GM18517 (cell line): ENCODE data around the gene AGPS.

Experiments
- ATAC-seq: cut with Tn5 transposase; IDR thresholded peaks from one replicate; pipeline ENCODE4 v1.9.1; 2021; ENCODE audit warnings: mild to moderate bottlenecking, moderate library complexity; ENCODE audit not compliant: unreplicated experiment

Gene AGPS

DNA sequence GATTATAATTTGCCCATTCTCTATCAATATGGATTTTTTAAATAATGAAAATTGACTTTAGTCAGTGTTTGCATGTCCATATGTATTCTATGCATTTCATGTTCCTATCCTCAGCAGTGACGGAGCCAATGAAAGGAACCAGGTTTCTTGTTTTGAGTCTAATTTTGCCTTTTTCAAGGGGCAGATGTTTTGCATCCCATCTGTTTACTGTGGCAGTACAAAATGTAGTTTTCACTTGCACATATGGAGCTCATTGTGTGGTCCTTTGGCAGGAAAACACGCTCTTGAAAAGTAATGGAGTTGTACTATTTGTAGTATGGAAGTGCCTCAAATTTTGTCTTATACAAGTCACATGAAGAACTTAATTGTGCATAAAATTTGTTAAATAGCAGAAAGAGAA is 127.8 kb downstream of the AGPS start:
- no peak for ATAC-seq

GRCh38 chr2:177523781-177524180 is 131.2 kb downstream of the AGPS start:
- ATAC-seq, result no peak

- no peak for ATAC-seq
These were observed 132.9 kb downstream of the AGPS start for GRCh38 chr2:177525351-177525924.

GRCh38 chr2:177528351-177528933 is 135.9 kb downstream of the AGPS start:
- no peak for ATAC-seq

DNA sequence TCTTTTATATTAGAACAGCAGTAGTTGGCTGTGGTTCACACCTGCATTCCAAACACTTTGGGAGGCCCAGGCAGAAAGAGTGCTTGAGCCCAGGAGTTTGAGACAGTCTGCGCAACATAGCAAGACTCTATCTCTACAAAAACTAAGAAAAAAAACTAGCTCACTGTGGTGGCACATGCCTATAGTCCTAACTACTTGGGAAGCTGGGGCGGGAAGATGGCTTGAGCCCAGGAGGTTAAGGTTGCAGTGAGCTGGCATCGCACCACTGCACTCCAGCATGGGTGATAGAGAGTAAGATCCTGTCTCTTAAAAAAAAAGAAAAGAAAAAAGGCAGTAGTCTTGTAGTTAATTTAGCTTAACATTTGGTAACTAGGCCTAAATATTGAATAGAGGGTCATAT is 136.6 kb downstream of the AGPS start:
- ATAC-seq, result no peak

GRCh38 chr2:177530561-177530960 is 138.0 kb downstream of the AGPS start:
- ATAC-seq, result no peak

DNA sequence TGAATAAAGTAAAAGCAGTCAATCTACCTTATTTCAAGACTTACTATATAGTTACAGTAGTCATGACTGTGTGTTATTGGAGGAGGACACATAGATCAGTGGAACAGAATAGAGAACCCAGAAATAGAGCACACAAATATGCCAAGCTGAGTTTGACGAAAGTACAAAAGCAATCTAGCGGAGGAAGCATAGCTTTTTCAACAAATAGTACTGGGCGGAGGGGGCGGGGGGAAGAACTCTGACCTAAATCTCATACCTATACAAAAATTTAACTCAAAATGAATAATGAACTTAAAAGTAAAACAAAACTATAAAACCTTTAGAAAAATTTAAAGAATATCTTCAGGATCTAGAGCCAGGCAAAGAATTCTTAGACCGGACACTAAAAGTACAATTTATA is 139.1 kb downstream of the AGPS start:
- ATAC-seq, result no peak

DNA sequence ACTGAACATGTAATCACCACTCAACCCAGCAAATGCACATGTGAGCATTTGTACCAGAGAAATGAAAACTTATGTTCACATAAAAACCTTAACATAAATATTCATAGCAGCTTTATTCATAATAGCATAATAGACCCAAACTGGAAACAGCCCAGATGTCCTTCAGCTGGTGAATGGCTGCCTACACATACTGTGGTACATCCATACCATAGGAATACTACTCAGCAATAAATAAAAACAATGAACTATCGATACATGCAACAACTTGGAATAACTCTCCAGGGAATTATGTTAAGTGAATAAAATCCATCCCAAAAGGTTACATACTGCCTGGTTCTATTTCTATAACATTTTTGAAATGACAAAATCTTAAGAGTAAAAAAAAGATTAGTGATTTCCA is 140.0 kb downstream of the AGPS start:
- ATAC-seq, result no peak

- no peak for ATAC-seq
These were observed 140.7 kb downstream of the AGPS start for GRCh38 chr2:177533253-177533652.

GRCh38 chr2:177535000-177535399 is 142.4 kb downstream of the AGPS start:
- no peak for ATAC-seq

GRCh38 chr2:177535958-177536504 is 143.5 kb downstream of the AGPS start:
- no peak for ATAC-seq

GRCh38 chr2:177537213-177537612 is 144.6 kb downstream of the AGPS start:
- no peak for ATAC-seq

- no peak for ATAC-seq
These were observed 145.1 kb downstream of the AGPS start for GRCh38 chr2:177537636-177538035.

- no peak for ATAC-seq
These were observed 145.8 kb downstream of the AGPS start for GRCh38 chr2:177538323-177538722.

GRCh38 chr2:177540283-177540682 is 147.7 kb downstream of the AGPS start:
- no peak for ATAC-seq

DNA sequence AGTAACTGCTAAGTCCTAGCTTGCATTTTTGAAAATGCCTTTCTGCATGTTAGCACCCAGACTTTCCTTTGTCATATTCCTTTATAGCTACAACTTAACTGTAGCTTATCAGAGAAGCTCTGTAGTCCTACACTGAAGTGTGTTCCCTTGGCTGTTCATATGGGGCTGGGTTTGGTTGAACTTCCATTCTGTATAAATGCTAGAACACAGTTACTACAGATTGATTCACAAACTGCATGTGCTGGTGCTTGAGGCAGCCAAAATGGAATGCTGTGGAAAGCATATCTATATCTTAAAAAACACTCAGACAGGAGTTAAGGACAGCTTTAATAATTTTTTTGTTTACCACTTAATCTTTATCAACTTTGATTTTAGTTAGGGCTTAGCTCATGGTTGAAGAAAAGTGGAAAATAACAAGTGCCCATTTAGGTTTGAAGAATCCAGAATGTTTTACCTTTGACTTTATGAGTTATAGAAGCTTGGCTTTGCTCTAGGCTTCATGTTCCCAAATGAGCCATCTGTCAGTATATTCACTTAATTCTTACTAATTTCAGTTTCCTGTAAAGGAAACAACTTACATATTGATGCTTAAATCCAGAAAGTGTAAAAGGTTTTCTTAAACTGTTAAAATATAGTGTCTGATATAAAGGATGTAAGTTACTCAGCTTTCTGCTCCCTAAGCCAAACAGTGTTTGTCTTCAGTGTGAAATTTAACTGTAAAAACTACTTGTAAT is 148.9 kb downstream of the AGPS start:
- ATAC-seq, result no peak

DNA sequence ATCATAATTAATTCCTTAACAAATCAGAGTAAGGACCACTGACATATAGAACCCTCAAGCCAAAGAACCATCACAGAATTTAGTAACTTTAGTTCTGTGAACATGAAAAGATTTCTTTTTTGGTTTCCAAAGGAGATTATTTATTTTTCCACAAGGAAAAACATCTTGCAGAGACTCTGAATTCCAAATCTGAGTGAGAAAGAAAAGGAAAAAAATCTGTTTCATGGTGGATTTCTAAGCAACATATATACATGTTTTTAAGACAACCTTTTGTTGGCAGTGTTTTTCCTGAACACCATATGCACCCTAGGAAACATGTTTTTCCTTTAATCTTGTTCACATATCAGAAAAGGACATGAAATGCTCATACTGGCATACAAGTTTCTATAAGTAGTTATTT is 149.8 kb downstream of the AGPS start:
- ATAC-seq, result no peak

DNA sequence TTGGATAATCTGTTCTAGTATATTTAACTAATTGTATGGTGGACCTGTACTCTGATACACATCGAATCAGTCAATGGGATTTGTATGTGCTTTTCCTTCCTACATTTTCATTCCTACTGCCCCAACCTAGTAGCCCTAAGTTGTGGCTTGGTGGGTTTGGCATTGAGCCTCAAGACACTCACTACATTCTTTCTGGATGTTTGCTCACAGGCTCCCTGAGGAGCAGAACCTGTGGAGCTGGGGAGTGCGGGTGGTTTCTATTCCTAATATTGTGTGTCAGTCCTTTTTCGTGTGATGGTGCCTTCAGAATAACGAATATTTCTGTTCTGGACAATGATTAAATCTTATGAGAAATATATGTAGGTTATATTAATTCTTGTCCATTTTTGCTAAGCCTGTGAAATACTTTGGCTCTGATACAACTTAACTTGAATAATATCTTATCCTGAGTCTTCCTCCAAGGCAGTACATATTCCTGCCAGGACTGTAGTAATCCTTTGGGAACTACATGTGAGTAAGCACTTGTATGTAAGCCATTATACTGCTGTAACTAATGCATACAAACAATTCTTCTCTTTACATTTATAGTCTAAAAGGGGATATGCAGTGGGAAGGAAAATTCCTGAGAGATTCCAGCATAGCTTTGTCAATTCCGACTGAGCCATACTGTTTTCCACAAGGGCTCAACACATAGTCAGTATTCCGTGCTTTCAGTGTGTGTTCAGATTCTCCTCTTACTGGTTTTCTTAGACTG is 150.6 kb downstream of the AGPS start:
- no peak for ATAC-seq

DNA sequence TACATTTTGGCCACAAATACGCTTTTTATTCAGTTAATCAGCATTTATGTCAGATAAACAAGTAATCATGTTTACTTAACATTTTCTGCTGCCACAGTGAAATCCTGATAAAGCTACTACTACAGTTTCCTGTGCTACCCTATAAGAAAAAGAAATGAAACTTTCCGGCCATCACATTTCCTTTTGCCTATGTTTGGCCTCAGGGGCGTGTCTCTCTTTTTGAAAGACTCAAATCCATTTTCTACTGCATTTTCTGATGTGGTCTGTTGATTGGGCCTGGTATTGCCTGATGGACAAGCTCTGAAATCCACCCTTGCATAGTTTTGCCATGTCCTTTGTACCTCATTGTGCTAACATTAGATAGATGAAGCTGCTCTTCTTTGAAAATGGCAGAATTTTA is 152.6 kb downstream of the AGPS start:
- no peak for ATAC-seq

GRCh38 chr2:177545981-177546585 is 153.5 kb downstream of the AGPS start:
- ATAC-seq, result no peak

- peak; percentile 88 for ATAC-seq
These were observed 154.5 kb downstream of the AGPS start for GRCh38 chr2:177547122-177547521.
